ENCODE results near the gene BMP6. TPM values are rescaled to one million over a fixed set of nuclear protein-coding genes. Genes with fewer than 3 reads are reported as not detected.

The BMP6 gene
- total RNA-seq, 2 donors from 2014 or later: 2.0 to 5.7 TPM

DNA sequence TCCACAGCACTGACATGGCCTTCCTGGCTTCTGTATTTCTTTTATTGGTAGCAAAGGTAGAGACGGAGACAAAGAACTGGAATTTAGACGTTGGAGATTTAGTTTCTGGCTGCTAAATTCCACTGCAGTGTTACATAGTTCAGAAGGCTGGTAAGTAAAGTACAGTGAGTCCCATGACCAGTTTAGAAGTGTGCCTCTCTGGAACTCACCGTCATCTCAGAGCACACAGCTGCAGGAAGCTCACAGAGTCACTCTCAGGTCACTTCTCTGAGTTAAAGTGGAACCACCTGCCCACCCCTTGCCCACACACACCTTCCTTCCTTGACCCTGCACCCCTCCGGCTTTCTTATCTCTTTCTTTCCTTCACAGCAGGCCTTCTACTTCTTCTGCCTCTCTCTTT is 19.6 kb upstream of the BMP6 start:
- intact Hi-C loops (cut with DNase I): no loop called here
- no peak for DNase-seq (ENCODE audit: low spot score)

DNA sequence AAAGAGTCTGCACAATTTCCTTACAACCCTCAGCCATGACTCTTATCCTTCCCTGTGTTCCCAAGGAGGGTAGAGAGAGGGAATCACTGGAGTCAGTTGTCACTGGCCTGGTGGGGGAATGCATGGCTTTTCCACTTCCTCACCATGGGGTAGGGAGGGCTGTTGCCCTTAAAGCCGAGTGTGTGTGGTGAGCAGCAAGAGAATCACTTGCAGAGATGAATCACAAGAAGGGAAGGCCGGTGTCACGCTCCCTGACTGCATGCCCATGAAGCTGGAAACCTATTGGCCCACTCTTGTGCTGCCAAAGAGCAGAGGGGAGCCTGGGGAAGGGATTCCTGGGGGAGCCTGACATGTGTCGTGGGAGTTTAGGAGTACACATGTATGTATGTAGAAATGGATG is 18.1 kb upstream of the BMP6 start:
- intact Hi-C loops (cut with DNase I): no loop called here
- DNase-seq (ENCODE audit: low spot score): no peak

DNA sequence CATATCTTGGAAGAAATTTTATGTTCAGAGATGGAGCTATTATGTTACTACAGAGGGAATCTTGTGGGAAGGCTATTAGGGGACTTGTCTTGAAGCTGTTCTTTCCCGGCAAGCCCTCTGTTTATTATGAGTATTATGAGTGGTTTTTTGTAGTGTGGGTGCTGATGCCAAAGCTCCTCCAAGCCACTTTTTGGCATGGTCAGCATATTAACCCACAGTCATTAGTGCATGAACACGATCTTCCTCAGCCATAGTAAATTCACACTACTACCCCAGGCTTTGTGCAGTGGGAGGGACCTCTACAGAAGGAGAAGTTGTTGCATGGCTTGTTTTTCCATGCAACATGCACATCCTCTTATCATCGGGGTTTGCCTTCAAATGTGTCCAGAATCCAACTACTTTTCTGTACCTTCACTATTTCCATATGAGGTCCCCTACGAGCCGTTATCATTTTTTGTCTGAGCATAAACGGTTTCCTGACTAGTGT is 6.5 kb upstream of the BMP6 start:
- no peak for DNase-seq (ENCODE audit: low spot score)
- intact Hi-C loops (cut with DNase I): no loop called here

DNA sequence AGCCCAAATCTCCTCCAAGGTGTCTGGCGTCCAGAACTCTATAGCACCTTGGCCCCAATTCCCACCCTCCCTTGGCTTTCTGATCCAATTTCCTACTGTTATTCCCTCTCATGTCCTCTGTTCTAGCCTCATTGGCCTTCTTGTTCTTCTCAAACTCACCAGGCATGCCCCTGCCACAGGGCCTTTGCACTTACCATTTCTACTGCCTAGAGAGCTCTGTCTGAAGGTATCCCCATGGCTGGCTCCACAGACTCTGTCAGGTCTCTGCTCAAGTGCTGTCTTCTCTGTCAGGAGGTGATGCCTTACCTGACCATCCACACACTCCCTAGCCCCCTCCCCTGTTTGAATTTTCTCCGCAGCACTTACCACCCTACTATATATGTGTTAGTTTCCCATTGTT is 5.6 kb upstream of the BMP6 start:
- intact Hi-C loops (cut with DNase I): no loop called here
- DNase-seq (ENCODE audit: low spot score): no peak

DNA sequence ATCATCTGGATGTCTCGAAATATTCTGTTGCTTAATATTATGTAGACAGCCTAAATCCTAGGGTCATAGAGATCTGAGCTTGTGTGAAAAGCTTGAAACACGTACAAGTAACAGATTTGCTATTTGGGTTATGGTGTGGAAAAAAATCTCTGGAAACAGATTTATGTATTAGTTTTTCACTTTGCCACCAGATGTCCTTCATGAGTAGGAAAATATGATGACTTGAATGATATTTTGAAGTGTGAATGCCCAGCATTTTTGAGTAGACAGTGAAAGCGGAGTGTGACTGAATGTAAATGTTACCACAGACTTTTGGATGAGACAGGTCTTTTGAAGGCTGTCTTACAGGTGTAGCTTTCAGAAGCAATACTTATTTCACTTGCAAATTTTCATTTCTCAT is 4.2 kb upstream of the BMP6 start:
- intact Hi-C loops (cut with DNase I): no loop called here
- no peak for DNase-seq (ENCODE audit: low spot score)

DNA sequence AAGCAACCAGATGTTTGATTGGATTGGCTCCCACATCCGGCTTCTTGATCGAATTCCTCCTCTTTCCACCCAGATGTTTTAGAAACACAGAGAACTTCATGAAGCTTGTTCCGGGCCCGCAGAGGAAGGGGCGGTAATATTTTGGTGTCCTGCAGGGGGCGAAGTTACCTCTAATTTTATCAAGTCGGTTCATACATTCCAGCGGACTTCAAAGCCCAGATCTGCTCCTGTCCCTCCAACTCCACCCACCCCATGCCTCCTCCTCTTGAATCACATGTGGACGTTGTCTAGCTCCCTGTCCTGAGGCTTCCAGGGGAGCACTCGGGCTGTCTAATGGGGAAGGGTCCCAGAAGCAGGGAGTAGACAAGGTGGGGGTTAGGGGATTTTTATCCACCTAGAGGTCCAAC is 2.9 kb upstream of the BMP6 start:
- peak; percentile 93 for DNase-seq (ENCODE audit: low spot score)
- intact Hi-C loops (cut with DNase I): no loop called here

DNA sequence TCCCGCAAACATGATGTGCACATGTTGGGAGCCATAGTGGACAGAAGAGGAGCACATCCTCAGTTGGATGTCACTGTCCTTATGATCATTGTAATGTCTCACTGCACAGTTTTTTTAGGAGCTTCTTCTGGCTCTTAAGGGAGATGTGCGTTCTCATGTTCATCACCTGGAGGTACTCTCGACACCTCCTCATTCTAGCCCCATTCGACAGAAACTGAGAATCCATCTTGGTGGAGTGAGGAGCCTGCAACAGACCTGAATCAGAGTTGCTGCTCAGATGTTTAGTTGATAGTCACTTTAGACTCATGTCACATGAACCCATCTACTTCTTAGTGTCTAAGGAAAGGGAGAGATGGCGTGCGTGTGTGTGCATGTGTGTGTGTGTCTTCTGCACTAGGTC is 2.3 kb upstream of the BMP6 start:
- no peak for DNase-seq (ENCODE audit: low spot score)
- intact Hi-C loops (cut with DNase I): no loop called here

DNA sequence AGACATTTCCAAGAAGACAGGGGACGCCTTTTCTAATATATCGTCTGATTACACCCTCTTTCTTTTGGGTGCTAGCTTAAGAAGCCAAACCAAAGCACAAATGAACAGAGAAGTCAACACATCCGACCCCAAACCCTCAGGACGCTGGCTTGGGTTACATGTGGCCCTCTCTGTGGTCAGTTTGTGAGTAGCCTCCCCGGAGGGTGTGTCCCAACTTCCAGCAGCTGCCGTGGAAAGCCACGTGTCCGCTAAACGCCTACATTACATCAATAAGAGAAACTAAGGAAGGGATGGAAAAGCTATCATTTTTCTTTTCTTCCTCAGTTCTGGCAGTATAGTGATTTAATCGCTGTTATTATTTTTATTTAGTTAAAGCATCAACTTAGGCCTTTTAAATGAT is 487 bp upstream of the BMP6 start:
- intact Hi-C loops (cut with DNase I): loop anchor here in 1 of 2 donors (5.0 kb wide), 1 partner anchor 277 kb away; no protein-coding TSS in a partner anchor
- DNase-seq (ENCODE audit: low spot score): no peak

DNA sequence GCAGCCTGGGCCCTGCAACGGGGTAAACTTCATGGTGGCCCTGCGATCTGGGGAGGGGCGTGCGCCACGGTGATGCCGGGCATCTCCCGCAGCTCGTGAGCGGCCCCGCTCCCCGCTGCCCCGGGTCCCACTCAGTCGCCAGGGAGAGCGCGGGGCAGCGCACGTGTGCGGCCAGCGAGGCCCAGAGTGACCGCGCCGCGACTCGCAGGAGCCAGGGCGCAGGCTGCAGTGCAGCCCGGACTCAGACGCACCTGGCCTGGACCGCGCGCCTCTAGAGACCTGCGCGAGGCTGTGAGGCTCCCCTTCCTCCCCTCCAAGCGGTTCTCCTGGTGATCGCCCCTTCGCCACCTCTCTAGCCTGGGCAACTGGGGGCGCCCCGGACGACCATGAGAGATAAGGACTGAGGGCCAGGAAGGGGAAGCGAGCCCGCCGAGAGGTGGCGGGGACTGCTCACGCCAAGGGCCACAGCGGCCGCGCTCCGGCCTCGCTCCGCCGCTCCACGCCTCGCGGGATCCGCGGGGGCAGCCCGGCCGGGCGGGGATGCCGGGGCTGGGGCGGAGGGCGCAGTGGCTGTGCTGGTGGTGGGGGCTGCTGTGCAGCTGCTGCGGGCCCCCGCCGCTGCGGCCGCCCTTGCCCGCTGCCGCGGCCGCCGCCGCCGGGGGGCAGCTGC is 652 bp downstream of the BMP6 start:
- intact Hi-C loops (cut with DNase I): loop anchor here in 1 of 2 donors (5.0 kb wide), 1 partner anchor 276 kb away; no protein-coding TSS in a partner anchor
- no peak for DNase-seq (ENCODE audit: low spot score)

DNA sequence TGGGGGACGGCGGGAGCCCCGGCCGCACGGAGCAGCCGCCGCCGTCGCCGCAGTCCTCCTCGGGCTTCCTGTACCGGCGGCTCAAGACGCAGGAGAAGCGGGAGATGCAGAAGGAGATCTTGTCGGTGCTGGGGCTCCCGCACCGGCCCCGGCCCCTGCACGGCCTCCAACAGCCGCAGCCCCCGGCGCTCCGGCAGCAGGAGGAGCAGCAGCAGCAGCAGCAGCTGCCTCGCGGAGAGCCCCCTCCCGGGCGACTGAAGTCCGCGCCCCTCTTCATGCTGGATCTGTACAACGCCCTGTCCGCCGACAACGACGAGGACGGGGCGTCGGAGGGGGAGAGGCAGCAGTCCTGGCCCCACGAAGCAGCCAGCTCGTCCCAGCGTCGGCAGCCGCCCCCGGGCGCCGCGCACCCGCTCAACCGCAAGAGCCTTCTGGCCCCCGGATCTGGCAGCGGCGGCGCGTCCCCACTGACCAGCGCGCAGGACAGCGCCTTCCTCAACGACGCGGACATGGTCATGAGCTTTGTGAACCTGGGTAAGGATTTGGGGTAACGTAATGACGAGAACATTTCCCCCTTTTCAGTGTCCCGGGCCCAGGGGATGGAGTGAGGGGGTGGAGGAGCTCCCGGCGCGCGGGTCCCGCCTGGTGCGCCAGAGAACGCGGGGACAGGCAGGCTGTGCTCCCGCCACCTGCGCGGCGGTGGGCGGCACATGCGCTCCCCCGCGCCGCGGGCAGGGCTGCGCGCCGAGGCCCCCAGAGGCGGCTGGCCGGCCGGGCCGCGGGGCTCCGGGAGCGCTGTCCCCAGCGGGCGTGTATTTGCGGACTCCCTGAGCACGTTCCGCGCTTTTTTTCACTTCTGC is 1.4 kb downstream of the BMP6 start:
- no peak for DNase-seq (ENCODE audit: low spot score)
- intact Hi-C loops (cut with DNase I): loop anchor here in 1 of 2 donors (5.0 kb wide), 1 partner anchor 275 kb away; no protein-coding TSS in a partner anchor

DNA sequence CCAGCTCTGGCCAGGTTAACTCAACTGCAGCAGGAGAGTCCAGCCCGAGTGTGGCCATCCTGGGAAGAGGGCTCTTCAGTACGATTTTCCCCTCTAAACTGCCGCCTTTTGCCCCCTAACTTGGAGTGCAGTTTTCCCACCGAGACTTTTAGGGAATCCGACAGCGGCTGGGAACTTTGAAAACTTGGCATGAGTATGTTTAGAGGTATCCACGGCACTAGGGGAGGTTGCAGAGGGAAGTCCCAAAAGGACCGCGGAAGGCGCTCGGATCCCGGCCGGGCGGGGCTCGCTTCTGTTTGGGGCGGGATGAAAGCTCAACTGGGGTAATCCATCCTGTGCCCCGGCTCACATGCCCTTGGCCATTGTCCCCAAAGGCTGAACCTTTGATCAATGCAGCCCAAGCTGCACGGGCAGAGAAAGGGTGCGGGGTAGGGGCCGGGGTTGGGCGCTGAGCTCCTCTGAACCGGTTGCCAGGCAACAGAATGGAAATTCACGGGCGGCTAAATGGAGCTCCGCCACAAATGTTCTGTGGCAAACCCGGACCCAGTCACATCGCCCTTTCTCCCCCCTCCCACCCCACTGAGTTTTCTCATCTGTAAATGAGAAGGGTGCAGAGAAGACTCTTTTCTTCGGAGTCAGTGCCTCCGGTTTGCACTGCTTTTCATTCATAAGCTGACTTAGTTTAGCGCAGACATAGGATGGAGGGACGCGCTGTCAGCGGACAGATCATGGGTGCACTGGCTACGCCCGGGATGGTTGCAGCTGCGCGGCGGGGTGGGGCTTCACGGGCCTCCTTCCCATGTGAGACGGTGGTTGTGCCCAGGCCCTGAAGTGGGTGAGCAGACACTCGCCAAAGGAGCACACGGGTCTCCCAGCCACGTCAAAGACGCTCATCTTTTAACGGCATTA is 2.3 kb downstream of the BMP6 start:
- peak; percentile 82 for DNase-seq (ENCODE audit: low spot score)
- intact Hi-C loops (cut with DNase I): loop anchor here in 1 of 2 donors (5.0 kb wide), 1 partner anchor 274 kb away; no protein-coding TSS in a partner anchor

DNA sequence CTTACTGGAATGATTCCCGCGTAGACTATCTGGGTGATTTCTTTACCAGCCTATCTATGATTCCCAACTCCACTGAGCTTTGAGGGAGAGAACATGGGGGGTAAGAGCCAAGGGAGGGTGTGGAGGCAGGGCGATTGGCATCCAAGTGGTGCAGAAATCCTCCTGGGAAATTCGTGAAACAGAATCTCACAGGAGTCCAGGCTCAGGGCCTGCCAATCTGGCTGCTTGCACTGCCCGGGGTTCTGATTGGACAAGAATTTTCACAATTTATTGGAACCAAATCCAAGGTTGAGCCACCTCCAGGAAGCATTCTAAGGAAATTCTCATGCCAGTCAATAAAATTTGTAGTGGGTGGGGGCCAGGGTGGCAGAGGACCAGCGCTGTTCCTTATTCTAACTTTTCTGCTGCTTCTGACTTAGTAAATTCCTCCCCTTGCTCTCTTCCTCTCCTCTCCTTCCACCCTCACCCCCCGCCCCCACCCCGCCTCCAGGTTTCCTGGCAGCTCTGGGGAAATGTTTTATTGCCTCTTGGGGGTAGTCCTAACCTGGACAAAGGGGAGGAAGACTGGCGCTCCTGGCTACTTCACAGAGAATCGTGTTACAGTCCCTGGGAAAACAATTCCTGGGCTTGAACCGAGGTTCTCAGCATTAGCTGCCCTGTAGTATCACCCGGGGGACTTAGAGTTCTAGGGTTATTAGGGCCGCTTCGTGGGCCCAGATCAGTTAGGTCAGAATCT is 3.1 kb downstream of the BMP6 start:
- intact Hi-C loops (cut with DNase I): loop anchor here in 1 of 2 donors (5.0 kb wide), 1 partner anchor 273 kb away; no protein-coding TSS in a partner anchor
- no peak for DNase-seq (ENCODE audit: low spot score)

DNA sequence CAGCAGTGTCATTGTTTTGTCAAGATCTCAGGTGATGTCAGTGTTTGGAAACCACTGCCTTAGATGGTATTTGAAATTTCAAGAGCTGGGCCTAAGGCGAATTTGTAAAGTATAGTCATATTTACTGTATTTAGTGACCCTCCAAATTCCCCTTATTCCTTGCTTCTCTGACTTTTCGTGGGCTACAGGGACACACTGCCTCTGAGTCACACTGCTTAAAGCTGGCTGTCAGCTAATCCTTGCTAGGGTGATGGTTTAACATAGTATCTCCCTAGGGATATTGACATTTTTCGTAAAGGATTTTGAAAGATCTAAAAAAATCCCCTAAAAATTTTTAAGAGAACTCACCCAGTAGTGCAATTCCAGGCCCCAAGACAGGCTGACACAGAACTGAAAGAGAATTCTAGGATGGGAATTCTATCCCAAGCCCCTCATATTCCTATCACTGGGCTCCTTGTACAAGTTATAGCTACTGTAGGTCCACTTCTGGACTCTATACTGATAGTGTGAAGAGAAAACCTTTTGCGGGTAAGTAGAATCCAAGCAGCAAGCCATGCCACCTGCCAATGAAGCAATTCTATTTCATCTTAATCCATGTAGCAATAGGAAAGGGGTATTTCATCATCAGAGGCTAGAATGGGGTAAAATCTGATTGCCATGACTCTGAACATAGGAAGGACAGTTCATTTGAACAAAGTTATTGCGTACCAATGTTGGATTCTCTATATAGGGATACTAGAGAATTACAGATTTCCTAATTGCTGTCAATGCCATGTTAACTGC is 4.3 kb downstream of the BMP6 start:
- DNase-seq (ENCODE audit: low spot score): no peak
- intact Hi-C loops (cut with DNase I): no loop called here

DNA sequence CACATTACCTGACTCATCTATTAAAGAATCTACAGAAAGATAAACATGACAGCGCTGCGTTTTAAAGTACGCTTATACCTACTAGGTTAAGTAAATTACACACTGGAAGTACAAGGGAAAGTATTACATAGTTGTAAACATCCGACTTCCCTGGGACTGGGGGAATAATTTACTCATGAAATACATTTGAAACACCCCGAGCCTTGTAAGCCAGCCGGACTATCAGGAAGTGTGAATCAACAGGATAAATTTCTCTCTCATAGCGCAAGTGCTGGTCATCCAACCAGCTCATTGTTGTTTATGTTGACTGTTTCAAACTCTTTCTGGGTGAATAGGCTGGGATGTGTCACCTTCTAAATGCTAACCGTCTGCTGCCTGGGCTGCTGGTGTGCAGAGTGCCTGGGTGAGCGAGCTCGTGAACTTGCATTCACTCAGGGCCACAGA is 4.9 kb downstream of the BMP6 start:
- intact Hi-C loops (cut with DNase I): no loop called here

DNA sequence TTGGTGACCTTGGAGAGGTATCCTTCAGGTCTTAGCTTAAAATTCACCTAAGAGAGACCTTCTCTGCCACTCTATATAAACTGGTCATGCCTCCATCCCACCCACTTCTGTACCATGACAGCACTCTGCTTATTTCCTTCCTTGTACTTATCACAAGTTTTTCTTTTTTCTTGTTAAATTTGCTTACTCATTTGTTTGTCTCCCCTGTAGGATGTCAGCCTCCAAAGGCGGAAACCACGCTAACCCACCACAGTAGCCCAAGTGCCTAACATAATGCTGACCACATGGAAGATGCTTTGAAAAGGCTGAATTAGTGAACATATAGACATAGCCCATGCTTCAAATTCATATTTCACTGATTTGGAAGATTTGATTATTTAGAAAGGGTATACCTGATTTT is 5.4 kb downstream of the BMP6 start:
- intact Hi-C loops (cut with DNase I): no loop called here
- no peak for DNase-seq (ENCODE audit: low spot score)

More for the DNA sequence above, 4.9 kb downstream of the BMP6 start:
- no peak for DNase-seq (ENCODE audit: low spot score)

DNA sequence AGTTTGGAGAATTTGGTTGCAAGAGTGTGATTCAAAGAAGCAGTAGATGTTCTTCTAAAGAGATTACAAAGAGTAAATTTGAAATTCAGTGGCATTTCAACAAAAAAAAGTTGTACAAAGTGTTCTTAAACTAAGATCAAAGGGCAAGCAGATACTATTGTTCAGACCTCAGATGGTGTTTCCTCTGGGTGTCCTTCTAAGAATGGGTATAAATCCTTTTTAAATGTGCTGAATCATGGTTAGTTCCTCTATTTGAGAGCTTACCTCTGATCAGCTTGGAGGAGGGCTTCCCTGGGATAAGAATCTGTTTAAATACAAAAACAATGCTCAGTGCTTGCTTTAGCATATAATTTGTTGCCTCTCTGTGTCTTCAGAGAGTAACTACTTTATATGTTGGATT is 6.3 kb downstream of the BMP6 start:
- intact Hi-C loops (cut with DNase I): no loop called here
- no peak for DNase-seq (ENCODE audit: low spot score)

DNA sequence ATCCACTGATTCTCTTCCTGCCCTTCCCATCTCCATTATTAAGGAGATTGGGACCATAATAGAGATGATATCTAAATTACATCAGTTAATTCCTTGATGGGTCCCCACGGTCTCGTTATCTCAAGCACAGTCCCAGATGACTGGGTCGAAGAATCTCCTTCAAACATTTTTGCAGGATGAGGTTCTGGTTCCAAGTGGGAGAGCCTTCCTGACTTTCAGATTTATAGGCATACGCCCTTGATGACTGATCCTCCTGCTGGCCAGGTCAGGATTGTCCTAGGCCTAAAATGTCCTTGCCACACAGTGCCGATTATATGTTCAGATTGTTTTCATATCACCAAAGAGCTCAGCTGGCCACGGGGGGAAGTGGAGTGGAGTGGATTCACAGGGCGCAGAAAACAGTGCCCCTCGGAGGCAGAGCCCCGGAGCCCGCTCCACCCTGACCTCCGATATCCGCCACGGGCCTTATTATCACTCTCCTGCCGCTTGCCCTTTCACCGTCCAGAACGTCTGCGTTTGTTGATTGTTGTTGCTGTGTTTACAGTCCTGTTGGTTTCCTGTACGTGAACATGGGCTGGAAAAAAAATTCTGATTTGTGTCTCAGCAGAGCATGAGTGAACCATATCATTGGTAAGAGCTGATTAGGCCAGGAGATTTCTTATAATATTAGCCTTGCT is 8.9 kb downstream of the BMP6 start:
- intact Hi-C loops (cut with DNase I): no loop called here
- DNase-seq (ENCODE audit: low spot score): no peak

Data from posterior vena cava (tissue), 2 donors.